Measurements from ENCODE around the gene PPP1R3F. TPM values are rescaled to one million over a fixed set of nuclear protein-coding genes. Genes with fewer than 3 reads are reported as not detected.

The PPP1R3F gene
- total RNA-seq, 1 experiment from 2014 or later: 7.3 TPM

- H4K91ac ChIP-seq (ENCODE audit: insufficient read length, low read depth, low read length): no peak overlapping the region
- H3K27me3 ChIP-seq (ENCODE audit: insufficient read depth, low read length): no peaks in the 10 kb centered on the region
- no peak overlapping the region for H2BK15ac ChIP-seq (ENCODE audit: low read depth, low read length)
- H3K4me1 ChIP-seq (ENCODE audit: insufficient read depth, low read length): no peaks in the 10 kb centered on the region
- no peak overlapping the region for H2AFZ ChIP-seq (ENCODE audit: low read length)
- H3K18ac ChIP-seq (ENCODE audit: insufficient read length, low read depth, low read length): peak overlapping the region; percentile 44
- no peak for DNase-seq
- peak overlapping the region; percentile 40 for H3K27ac ChIP-seq (ENCODE audit: insufficient read length, low read depth, low read length)
- no peak overlapping the region for H4K5ac ChIP-seq (ENCODE audit: insufficient read length, low read depth, low read length)
- H3K4ac ChIP-seq (ENCODE audit: low read depth, low read length): no peak overlapping the region
- Mint-ChIP-seq H3K27ac (peak overlapping the region; percentile 94 to 100 (median 100)), H3K4me3 (peak overlapping the region; percentile 91 to 93), H3K27me3 (ENCODE audit: low read depth) (peaks cover 6% of the 10 kb centered on the region), H3K4me1 (peaks cover 14 to 21% of the 10 kb centered on the region in 2 experiments), H3K36me3 (ENCODE audit: insufficient read depth in 1 of 3, low read depth in 3 of 3) (peaks cover 11 to 18% (median 13%) of the 10 kb centered on the region in 3 experiments), H3K9me3 (peaks cover 73 to 74% of the 10 kb centered on the region in 2 experiments)
- no peak overlapping the region; the same call in 1 of the 2 replicates for H3K14ac ChIP-seq (ENCODE audit: insufficient read depth, low read length)
- H3T11ph ChIP-seq (ENCODE audit: low read length): no peak overlapping the region
- TF ChIP-seq, protein P1, sequence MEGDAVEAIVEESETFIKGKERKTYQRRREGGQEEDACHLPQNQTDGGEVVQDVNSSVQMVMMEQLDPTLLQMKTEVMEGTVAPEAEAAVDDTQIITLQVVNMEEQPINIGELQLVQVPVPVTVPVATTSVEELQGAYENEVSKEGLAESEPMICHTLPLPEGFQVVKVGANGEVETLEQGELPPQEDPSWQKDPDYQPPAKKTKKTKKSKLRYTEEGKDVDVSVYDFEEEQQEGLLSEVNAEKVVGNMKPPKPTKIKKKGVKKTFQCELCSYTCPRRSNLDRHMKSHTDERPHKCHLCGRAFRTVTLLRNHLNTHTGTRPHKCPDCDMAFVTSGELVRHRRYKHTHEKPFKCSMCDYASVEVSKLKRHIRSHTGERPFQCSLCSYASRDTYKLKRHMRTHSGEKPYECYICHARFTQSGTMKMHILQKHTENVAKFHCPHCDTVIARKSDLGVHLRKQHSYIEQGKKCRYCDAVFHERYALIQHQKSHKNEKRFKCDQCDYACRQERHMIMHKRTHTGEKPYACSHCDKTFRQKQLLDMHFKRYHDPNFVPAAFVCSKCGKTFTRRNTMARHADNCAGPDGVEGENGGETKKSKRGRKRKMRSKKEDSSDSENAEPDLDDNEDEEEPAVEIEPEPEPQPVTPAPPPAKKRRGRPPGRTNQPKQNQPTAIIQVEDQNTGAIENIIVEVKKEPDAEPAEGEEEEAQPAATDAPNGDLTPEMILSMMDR (conservative IDR thresholded peaks at IDR 0.05): no peak
- H3K4me2 ChIP-seq (ENCODE audit: insufficient read depth, insufficient read length, low read length): peak overlapping the region; percentile 53
- no CpG with 5 or more reads among the region's 4 CpGs for WGBS (ENCODE audit: extremely low coverage, insufficient read length, low lambda C conversion rate)
- no peak overlapping the region for H4K8ac ChIP-seq (replicated peaks; ENCODE audit: insufficient read length, low read depth, low read length)
- H3K79me1 ChIP-seq (ENCODE audit: insufficient read depth, low read depth, low read length, poor library complexity, severe bottlenecking): no peaks in the 10 kb centered on the region
- no peak overlapping the region for H3K23ac ChIP-seq (ENCODE audit: insufficient read length, low read depth, low read length)
- H2BK20ac ChIP-seq (ENCODE audit: low read depth, low read length, poor library complexity, severe bottlenecking): no peak overlapping the region
- H2AK5ac ChIP-seq (ENCODE audit: insufficient read length, low read length): no peak overlapping the region
- H3K79me2 ChIP-seq (ENCODE audit: insufficient read depth, low read length): 0 out of 2 replicates have a peak, but pooled peaks cover 4% of the 10 kb centered on the region
- peaks cover 21% of the 10 kb centered on the region for H3K9me3 ChIP-seq (ENCODE audit: control insufficient read depth, low read depth, low read length)
- no peaks in the 10 kb centered on the region for H4K20me1 ChIP-seq (ENCODE audit: control insufficient read depth, insufficient read depth, insufficient read length)
- no peak overlapping the region for H3K56ac ChIP-seq (ENCODE audit: insufficient read length, low read depth, low read length)
- H3K9ac ChIP-seq (ENCODE audit: extremely low read depth, insufficient read length, low read length): peak overlapping the region; percentile 63
- H2BK120ac ChIP-seq (ENCODE audit: low read depth, low read length, poor library complexity, severe bottlenecking): no peak overlapping the region
- no peak overlapping the region for H2BK12ac ChIP-seq (ENCODE audit: insufficient read length, low read depth, low read length)
- H3K23me2 ChIP-seq (ENCODE audit: insufficient read length, low read depth, low read length, poor library complexity, severe bottlenecking): peaks cover 5% of the 10 kb centered on the region
- H2BK5ac ChIP-seq (ENCODE audit: insufficient read length, low read length): no peak overlapping the region
These were observed 937 bp upstream of the PPP1R3F start for GRCh38 chrX:49268702-49269009.

Measured in H9 (cell line).